Measurements from ENCODE around the gene KIAA2012.
"Not testable (repeated sequence)": the region's sequence is repeated elsewhere in the genome, so short reads cannot be mapped to it uniquely, and the experiment has no call there.

KIAA2012 gene

DNA sequence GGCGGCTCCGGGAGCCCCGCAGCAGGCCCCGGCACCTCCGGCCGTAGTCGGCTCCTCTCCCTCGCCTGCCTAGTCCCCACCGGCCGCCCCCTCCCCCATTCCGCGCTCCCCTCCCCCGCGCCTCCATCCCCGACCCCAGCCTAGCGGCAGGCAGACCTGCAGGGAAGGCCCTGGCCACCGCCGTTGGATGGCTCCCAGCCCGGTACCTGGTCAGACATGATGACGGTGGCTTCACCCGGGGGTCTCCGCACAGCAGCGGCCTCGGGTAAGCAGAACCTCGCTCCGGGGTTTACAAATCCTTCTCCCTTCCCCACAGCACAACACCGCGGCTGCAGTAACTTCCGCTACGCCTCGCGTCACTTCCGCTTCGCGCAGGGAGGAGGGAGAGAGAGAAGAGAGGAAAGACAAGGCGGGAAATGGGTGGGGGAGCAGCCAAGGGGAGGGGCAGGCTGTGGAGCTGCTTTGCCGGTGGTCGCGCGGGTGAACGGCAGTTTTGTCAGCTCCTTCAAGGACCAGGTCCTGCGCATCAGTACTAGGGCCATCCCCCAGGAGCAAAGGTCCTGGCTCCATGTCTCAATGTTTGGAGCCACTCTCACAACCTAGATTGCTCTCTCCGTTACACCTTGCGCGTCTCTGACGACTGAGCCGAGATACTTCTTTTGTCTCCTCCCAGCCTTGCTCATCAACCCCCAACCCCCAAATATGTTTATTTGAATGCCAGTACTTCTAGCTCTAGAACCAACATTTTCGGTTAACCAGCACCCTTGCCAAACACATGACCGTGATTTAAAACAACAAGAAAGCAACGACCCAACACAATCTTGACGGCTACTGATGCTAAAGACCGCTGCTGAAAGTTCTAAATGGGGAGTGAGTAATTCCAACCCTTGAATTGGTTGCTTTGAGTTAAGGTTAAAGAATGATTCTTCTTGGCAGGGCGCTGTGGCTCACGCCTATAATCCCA is 165.5 kb downstream of the KIAA2012 start, which contains the start of gene SUMO1:
Gene SUMO1, minus strand, starts transcription at position 364 of the 964 bp plus-strand sequence. Its CDS starts 146 bp downstream, at position 218.
- H2AFZ ChIP-seq (ENCODE audit: low read length, unreplicated experiment): peak within 1 kb of the TSS; percentile 53
- H3K79me2 ChIP-seq (ENCODE audit: control insufficient read depth, insufficient read depth, low read length, unreplicated experiment): peaks cover 44% of the 10 kb centered on the region
- H3K4me3 ChIP-seq (ENCODE audit: low read depth, low read length): peak within 1 kb of the TSS; percentile 95
- H3K27ac ChIP-seq (ENCODE audit: low read depth, low read length): peak within 1 kb of the TSS; percentile 61
- peaks cover 14% of the 10 kb centered on the region for H3K4me1 ChIP-seq (ENCODE audit: control insufficient read depth, insufficient read depth, low read length, unreplicated experiment)
- no peaks in the 10 kb centered on the region for H3K27me3 ChIP-seq (ENCODE audit: insufficient read depth, low read length)
- no peaks in the 10 kb centered on the region for H3K36me3 ChIP-seq (ENCODE audit: insufficient read depth, low read length)

DNA sequence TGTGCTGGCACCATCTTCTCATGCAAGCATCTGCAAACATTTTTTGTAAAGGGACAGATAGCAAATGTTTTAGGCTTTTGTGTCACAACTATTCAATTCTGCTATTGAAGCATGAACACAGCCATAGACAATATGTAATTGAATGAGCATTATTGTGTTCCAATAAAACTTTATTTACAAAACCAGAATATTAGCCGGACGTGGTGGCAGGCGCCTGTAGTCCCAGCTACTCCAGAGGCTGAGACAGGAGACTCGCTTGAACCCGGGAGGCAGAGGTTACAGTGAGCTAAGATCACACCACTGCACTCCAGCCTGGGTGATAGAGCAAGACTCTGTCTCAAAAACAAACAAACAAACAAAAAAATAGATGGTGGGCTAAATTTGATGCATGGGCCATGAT is 174.7 kb downstream of the KIAA2012 start:
- not testable (repeated sequence) for H3K27ac ChIP-seq (ENCODE audit: low read depth, low read length); H2AFZ ChIP-seq (ENCODE audit: low read length, unreplicated experiment); H3K4me3 ChIP-seq (ENCODE audit: low read depth, low read length); H3K36me3 ChIP-seq (ENCODE audit: insufficient read depth, low read length); H3K27me3 ChIP-seq (ENCODE audit: insufficient read depth, low read length); H3K4me1 ChIP-seq (ENCODE audit: control insufficient read depth, insufficient read depth, low read length, unreplicated experiment); H3K79me2 ChIP-seq (ENCODE audit: control insufficient read depth, insufficient read depth, low read length, unreplicated experiment)

DNA sequence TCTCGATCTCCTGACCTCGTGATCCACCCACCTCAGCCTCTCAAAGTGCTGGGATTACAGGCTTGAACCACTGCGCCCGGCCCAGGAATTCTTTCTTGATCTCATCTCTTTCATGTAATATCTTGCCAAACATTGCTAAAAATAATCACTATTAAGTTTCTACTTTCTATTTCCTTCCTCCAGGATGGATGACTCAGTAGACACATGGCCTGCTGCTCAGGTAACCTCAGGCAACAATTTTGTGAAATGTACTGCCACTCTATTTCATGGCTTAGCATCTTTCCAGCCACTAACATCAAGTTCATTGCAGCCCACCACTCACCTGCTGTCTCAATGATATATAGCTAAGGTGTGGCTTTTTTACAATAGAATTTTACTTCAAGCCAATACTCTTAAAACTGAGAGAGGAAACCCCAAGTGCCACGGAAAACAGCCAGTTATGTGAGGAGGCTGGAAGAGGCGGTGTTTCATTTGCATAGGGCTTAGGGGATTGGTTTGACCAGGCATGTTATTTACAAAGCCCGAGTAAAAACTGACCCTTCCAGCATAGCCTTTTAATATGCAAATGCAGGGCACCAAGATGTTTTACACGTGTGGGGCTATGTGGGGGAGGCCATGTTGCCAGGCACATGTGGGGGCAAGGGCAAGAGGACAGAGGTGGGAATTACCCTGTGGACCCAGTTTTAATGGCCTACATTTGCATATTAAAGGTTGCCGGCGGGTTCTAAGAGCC is 176.6 kb downstream of the KIAA2012 start:
- Histone ChIP-seq H3K36me3 (ENCODE audit: insufficient read depth, low read length) (no peaks in the 10 kb centered on the region), H3K27ac (ENCODE audit: low read depth, low read length) (no peak overlapping the region), H3K4me3 (ENCODE audit: low read depth, low read length) (no peak overlapping the region), H3K79me2 (ENCODE audit: control insufficient read depth, insufficient read depth, low read length, unreplicated experiment) (no peaks in the 10 kb centered on the region), H3K27me3 (ENCODE audit: insufficient read depth, low read length) (no peaks in the 10 kb centered on the region), H2AFZ (ENCODE audit: low read length, unreplicated experiment) (peak overlapping the region; percentile 57), H3K4me1 (ENCODE audit: control insufficient read depth, insufficient read depth, low read length, unreplicated experiment) (peaks cover 9% of the 10 kb centered on the region)

DNA sequence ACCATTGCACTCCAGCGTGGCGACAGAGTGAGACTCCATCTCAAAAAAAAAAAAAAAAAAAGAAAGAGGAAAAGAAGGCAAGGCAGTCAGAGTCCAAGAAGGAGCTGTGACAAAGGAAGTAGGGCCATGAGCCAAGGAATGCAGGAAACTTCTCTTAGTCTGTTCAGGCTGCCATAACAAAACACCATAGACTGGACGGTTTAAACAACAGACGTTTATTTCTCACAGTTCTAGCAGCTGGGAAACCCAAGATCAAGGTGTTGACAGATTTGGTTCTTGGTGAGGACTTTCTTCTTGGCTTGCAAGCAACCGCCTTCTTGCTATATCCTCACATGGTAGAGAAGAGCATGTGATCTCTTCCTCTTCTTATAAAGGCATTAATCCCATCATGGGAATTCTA is 178.4 kb downstream of the KIAA2012 start:
- H3K79me2 ChIP-seq (ENCODE audit: control insufficient read depth, insufficient read depth, low read length, unreplicated experiment): no peaks in the 10 kb centered on the region
- no peak overlapping the region for H3K27ac ChIP-seq (ENCODE audit: low read depth, low read length)
- no peaks in the 10 kb centered on the region for H3K27me3 ChIP-seq (ENCODE audit: insufficient read depth, low read length)
- no peaks in the 10 kb centered on the region for H3K36me3 ChIP-seq (ENCODE audit: insufficient read depth, low read length)
- H3K4me3 ChIP-seq (ENCODE audit: low read depth, low read length): no peak overlapping the region
- no peak overlapping the region for H2AFZ ChIP-seq (ENCODE audit: low read length, unreplicated experiment)
- peaks cover 9% of the 10 kb centered on the region for H3K4me1 ChIP-seq (ENCODE audit: control insufficient read depth, insufficient read depth, low read length, unreplicated experiment)
